Heart left ventricle (tissue), 13 donors: ENCODE results near the gene ANGPTL8.

Experiments
- POLR2A ChIP-seq, 2 donors: fragments of 450-650 bp; IDR thresholded peaks; one replicate each; pipeline ENCODE4 v1.6.1; 2017; ENCODE audit warnings: antibody characterized with exemption in 2 of 2, mild to moderate bottlenecking in 2 of 2, moderate library complexity in 2 of 2
- TF ChIP-seq, protein P1 (sequence below), 12 donors: fragments of 200-600 bp; sonication (generic) in 4 of 12; IDR thresholded peaks; one replicate each; pipeline versions ENCODE4 v1.5.0 to v1.8.0; 2018 to 2022; ENCODE audit warnings: antibody characterized with exemption in 12 of 12, mild to moderate bottlenecking in 5 of 12
- donor health status: ischemic (EF 13 %, LVEDD 7.1; RV severe dilation, severe dysfunction).
- donor health status: DM: no; HTN: yes; CAD: no.
- donor health status: DM: no; HTN: no; CAD: no.
- donor health status: ischemic (EF 25% LVEDD 6.9; RV normal size, moderate dysfunction).
- donor health status: ischemic (EF 25% LVEDD 5.7; RV mildly dilated, moderate dysfunction).
- donor health status: ischemic (EF 35%, LVEDD 5.7; RV mildly dilated, moderate dysfunction).
- donor health status: nonischemic (EF 11% LVEDD 7.7; RV severe dilation, severe dysfunction).
- donor health status: DM: yes; HTN: yes; CAD: no.
- donor health status: PGD.
- donor health status: ischemic (EF 29% LVEDD 5.4; RV normal size, mild dysfunction).
- donor health status: nonischemic (EF 23%, LVEDD 6.1; RV moderate dilation, normal function).

GRCh38 chr19:11192957-11193939 is 46.2 kb upstream of the ANGPTL8 start:
- TF ChIP-seq, protein P1, sequence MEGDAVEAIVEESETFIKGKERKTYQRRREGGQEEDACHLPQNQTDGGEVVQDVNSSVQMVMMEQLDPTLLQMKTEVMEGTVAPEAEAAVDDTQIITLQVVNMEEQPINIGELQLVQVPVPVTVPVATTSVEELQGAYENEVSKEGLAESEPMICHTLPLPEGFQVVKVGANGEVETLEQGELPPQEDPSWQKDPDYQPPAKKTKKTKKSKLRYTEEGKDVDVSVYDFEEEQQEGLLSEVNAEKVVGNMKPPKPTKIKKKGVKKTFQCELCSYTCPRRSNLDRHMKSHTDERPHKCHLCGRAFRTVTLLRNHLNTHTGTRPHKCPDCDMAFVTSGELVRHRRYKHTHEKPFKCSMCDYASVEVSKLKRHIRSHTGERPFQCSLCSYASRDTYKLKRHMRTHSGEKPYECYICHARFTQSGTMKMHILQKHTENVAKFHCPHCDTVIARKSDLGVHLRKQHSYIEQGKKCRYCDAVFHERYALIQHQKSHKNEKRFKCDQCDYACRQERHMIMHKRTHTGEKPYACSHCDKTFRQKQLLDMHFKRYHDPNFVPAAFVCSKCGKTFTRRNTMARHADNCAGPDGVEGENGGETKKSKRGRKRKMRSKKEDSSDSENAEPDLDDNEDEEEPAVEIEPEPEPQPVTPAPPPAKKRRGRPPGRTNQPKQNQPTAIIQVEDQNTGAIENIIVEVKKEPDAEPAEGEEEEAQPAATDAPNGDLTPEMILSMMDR (IDR thresholded peaks at IDR 0.05), result no peak
- TF ChIP-seq POLR2A (IDR thresholded peaks at IDR 0.05), result no peak
